Kidney epithelial cell (primary cell): ENCODE measurements around the gene SHH. TPM values are rescaled to one million over a fixed set of nuclear protein-coding genes. Genes with fewer than 3 reads are reported as not detected.
A peak's percentile ranks its signal among the peaks of the same experiment; 100 is the strongest.

ENCODE experiments used
- DNase-seq: peaks from one replicate; pipeline ENCODE4 v3.0.0-alpha.2; 2010; ENCODE audit warnings: low read depth
- H3K27me3 ChIP-seq: 2 replicates; pipeline ENCODE4 v1.6.0; 2011; ENCODE audit warnings: low read length; ENCODE audit not compliant: control insufficient read depth, insufficient read depth
- H3K36me3 ChIP-seq: 2 replicates; pipeline ENCODE4 v1.5.1; 2011; ENCODE audit warnings: low read length; ENCODE audit not compliant: control insufficient read depth, insufficient read depth
- H3K4me3 ChIP-seq: 2 replicates; pipeline ENCODE4 v1.5.1; 2011; ENCODE audit warnings: low read depth, mild to moderate bottlenecking, control low read depth, low read length
- total RNA-seq: library from RNA; depleted of rRNA; stranded (reverse); fragments of >200 nt; gene quantifications from 2 replicates; pipeline ENCODE4 v1.2.3, GENCODE V29; 2015
- TF ChIP-seq, protein P1 (sequence below): IDR thresholded peaks from 2 replicates; pipeline ENCODE4 v1.5.1; 2011; ENCODE audit warnings: mild to moderate bottlenecking, moderate library complexity, low read length, control low read depth, inconsistent platforms; ENCODE audit not compliant: insufficient read depth, poor library complexity, severe bottlenecking

The SHH gene
- 2.8 and 4.5 TPM in 2 replicates for total RNA-seq

DNA sequence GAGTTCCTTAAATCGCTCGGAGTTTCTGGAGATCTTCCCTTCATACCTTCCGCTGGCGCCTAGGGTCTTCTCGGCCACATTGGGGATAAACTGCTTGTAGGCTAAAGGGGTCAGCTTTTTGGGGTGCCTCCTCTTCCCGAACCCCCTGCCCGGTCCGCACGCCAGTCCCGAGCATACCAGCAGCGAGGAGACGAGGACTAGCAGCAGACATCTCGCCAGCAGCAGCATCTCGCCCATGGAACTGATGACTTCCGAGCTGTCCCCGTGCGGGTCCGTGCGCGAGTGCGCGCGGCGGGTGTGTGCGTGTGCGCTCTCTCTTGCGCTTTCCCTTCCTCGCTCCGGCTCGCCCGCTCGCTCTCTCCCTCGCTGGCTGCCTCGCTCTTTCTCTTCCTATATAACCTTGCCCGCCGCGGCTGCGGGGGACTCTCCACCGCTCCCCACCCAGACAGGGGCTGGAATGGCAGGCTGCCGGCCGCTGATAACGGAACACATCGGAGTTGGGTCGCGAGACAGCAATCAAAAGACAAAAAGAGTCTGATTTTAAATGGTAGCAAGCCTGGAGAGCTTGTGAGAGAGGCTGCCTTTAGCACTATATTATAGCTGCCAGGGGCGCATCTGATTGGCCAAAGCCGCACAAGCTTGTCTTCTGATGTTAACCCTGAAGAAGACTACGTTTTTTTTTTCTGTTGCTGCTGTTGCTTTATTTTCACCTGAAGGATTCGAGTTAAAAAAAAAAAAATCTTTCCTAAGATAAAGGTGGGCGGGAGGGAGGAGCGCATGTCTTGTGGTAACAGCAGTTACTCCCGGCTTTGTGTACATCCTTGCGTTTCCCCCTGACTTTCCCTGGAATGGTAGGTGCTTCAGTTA, at the start of gene SHH:
Gene SHH (minus strand): TSS at position 569 of the 867 bp plus-strand sequence. CDS start 341 bp downstream, at position 228.
- DNase-seq: no peak
- Histone ChIP-seq H3K4me3 (peak within 1 kb of the TSS; percentile 59), H3K36me3 (no peaks in the 10 kb centered on the region), H3K27me3 (peaks cover 25% of the 10 kb centered on the region)
- TF ChIP-seq, protein P1, sequence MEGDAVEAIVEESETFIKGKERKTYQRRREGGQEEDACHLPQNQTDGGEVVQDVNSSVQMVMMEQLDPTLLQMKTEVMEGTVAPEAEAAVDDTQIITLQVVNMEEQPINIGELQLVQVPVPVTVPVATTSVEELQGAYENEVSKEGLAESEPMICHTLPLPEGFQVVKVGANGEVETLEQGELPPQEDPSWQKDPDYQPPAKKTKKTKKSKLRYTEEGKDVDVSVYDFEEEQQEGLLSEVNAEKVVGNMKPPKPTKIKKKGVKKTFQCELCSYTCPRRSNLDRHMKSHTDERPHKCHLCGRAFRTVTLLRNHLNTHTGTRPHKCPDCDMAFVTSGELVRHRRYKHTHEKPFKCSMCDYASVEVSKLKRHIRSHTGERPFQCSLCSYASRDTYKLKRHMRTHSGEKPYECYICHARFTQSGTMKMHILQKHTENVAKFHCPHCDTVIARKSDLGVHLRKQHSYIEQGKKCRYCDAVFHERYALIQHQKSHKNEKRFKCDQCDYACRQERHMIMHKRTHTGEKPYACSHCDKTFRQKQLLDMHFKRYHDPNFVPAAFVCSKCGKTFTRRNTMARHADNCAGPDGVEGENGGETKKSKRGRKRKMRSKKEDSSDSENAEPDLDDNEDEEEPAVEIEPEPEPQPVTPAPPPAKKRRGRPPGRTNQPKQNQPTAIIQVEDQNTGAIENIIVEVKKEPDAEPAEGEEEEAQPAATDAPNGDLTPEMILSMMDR: no peak

DNA sequence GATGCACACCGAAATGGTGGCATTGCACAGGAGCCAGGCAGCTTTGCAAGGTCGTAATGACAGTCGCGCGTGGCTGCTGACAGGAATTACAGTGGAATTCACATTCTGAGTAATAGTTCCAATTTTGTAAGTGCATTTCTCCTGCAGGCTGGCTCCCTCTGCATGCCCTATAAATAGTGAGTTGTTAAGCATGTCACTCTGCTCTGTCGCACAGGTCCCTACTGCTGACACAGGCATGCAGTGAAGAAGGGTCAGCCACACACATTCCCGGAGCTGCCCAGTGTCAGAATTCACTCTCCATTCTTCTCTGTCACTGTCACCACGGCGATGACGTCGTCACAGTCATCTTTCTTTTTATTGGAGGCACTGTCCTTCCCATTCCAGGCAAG, 49.2 kb upstream of the SHH start:
- H3K36me3 ChIP-seq: no peaks in the 10 kb centered on the region
- no peak for DNase-seq
- TF ChIP-seq, protein P1: no peak
- no peak overlapping the region for H3K4me3 ChIP-seq
- H3K27me3 ChIP-seq: peaks cover 15% of the 10 kb centered on the region

DNA sequence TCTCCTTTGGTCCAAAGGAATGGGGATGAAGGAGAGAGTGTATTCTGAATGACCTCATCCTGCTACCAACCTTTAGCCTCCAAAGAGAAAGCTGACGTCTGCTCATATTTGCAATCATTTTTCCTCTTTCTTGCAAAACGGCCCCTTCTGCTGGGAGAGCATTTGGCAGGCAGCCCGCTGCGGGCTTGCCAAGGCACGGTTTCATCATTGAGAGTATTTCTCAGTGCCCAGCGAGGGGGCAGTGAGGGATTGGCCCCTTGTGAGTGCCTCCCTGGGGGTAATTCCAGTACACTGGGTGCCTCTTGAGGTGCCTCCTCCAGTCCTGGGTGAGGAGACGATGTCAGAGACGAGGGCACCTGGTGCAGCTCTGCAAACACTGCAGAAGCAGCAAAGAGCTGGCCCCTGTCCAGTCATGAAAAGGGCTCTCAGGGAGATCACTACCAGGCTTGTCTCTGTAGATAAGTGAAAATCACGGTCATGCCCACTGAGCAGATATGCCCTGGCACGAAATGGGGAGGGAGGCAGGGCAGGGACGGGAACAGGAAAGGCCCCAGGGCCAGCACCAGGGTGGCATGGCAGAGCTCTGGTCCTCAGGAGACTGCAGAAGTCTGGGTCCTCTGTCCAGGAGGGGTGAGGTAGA, 48.7 kb upstream of the SHH start:
- Histone ChIP-seq H3K4me3 (no peak overlapping the region), H3K27me3 (peaks cover 10% of the 10 kb centered on the region), H3K36me3 (no peaks in the 10 kb centered on the region)
- DNase-seq: no peak
- TF ChIP-seq, protein P1: no peak

DNA sequence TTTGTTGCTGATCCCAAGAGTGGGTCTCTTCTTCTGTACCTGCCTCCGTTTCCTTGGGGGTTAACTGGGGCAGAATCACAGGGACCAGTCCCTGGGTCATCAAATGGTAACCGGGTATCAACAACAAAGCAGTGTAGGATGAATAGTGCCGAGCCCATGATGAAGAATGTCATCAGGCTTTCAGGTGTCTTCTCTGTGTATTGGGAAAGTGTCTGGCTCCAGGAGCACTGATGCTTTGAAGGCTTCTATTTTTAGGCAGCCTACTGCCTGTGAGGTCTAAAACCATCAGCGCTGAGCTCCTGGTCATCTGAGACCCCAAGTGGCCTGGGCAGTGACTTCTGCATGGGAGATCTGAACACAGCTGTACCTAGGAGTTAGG, 48.2 kb upstream of the SHH start:
- TF ChIP-seq, protein P1: no peak
- Histone ChIP-seq H3K36me3 (no peaks in the 10 kb centered on the region), H3K4me3 (no peak overlapping the region), H3K27me3 (peaks cover 7% of the 10 kb centered on the region)
- DNase-seq: no peak

DNA sequence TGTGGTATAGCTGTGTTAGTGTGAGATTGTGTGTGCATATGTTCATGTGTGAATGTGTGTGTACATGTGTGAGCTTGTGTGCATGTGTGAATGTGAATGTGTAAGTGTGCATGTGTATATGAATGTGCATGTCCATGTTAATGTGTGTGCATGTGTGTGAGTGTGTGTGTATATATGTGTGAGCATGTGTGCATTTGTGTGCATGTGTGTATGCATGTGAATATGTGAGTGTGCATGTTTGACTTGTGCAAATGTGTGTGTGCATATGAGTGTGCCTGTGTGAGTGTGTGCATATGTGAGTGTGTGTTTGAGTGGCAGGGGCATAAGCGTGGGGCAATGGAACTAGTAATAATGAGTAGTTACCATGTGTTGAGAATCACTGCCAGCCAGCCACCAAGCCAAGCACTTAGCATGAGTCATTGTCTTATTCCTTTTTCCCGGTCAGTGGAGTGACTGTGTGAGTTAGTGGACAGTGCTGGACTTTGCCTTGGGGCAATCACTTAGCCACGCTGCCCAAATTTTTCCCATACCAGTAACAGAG, 46.3 kb upstream of the SHH start:
- peak; percentile 39 for DNase-seq
- H3K36me3 ChIP-seq: no peaks in the 10 kb centered on the region
- no peak overlapping the region for H3K4me3 ChIP-seq
- TF ChIP-seq, protein P1: no peak
- peaks cover 3% of the 10 kb centered on the region for H3K27me3 ChIP-seq
